Right cardiac atrium (tissue), 5 donors: Measurements from ENCODE around the gene CBLB. TPM values are rescaled to one million over a fixed set of nuclear protein-coding genes. Genes with fewer than 3 reads are reported as not detected.

Source experiments
- ATAC-seq, 2 donors: fragments of 200-7000 bp; cut with Tn5 transposase; one replicate each; pipeline versions ENCODE4 v1.8.0 to v1.9.1; 2020; ENCODE audit warnings: moderate library complexity in 2 of 2, mild to moderate bottlenecking in 1 of 2
- DNase-seq, 3 donors: peaks; one replicate each; pipeline ENCODE4 v3.0.0-alpha.2; 2020
- H3K27ac ChIP-seq: one replicate; pipeline ENCODE4 v1.5.1; 2013; ENCODE audit warnings: mild to moderate bottlenecking, low read length, control low read depth, moderate library complexity
- H3K27me3 ChIP-seq: one replicate; pipeline ENCODE4 v1.6.1; 2013; ENCODE audit not compliant: control insufficient read depth, insufficient read depth
- H3K4me1 ChIP-seq: one replicate; pipeline ENCODE4 v1.6.1; 2013; ENCODE audit warnings: low read length; ENCODE audit not compliant: control insufficient read depth, insufficient read depth
- H3K4me3 ChIP-seq: one replicate; pipeline ENCODE4 v1.5.1; 2013; ENCODE audit warnings: low read length, control low read depth
- H3K9me3 ChIP-seq: one replicate; pipeline ENCODE4 v1.6.1; 2013; ENCODE audit warnings: low read length; ENCODE audit not compliant: control insufficient read depth
- WGBS: extraction: QIAGEN DNeasy Blood & Tissue Kit; methylation state at CpG from one replicate; pipeline ENCODE4 v1.1.7; 2013; 5-methylcytosine and 5-hydroxymethylcytosine counted together
- intact Hi-C, 4 donors: fragments of 100-400 bp; cut with DNase I; formaldehyde crosslinking; loops; one replicate each; pipeline versions ENCODE4 v1.11.0 to v1.14.0; 2022 to 2023
- polyA plus RNA-seq: library from polyadenylated mRNA; stranded (reverse); fragments of 200-250 nt; gene quantifications from one replicate; pipeline ENCODE4 v1.2.3, GENCODE V29; 2013
- total RNA-seq, 4 donors: library from RNA; stranded (reverse); fragmentation: NEBNext Ultra II Directional; extraction: Animal tissue kit (Norgen Biotek cat#: 25700); gene quantifications; one replicate each; pipeline ENCODE4 v1.2.1, GENCODE V29; 2021
- donor health status: healthy with polysubstance abuse.
- donor health status: DM: no; HTN: yes; CAD: no.
- donor health status: DM: no; HTN: no; CAD: no.
- donor health status: DM: no; HTN: yes; CAD: no; lungs with severe emphysema.
- donor health status: DM: yes; HTN: yes; CAD: no.

CBLB gene
- total and polyA plus RNA-seq, 5 donors = 18.0 to 45.0 (median 43.0) TPM

DNA sequence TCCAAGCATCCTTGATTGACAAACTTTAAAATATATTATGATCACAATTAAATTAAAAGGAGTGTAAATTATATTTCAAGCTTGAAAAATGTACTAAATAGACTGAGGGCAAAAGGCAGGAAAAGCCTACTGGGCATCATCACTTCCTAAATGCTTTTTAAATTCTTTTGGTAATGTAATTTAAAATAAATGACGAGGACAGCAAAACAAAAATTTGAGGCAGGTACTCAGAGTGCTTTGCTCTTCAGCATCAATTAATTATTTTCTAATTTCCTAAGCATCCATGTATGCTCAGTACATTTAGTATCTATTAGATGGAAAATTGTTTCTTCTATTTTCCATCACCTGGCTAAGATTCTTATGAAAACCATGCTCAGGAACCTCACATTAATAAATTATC lies 5.2 kb downstream of the CBLB start:
- intact Hi-C loops = loop anchor here in 3 of 4 donors (10.0 kb wide), 3 partner anchors 149 to 179 kb away; no protein-coding TSS in a partner anchor
- H3K4me1 ChIP-seq = no peaks in the 10 kb centered on the region
- no peaks in the 10 kb centered on the region for H3K27me3 ChIP-seq
- H3K9me3 ChIP-seq = no peaks in the 10 kb centered on the region
- H3K27ac ChIP-seq = no peak overlapping the region
- DNase-seq (no peak), ATAC-seq (no peak)
- 84% methylated on average over 1 of the region's 1 CpG for WGBS
- H3K4me3 ChIP-seq = no peak overlapping the region

- Histone ChIP-seq H3K27ac (no peak overlapping the region), H3K4me1 (no peaks in the 10 kb centered on the region), H3K9me3 (no peaks in the 10 kb centered on the region), H3K4me3 (no peak overlapping the region), H3K27me3 (no peaks in the 10 kb centered on the region)
- no peak for ATAC-seq
- intact Hi-C loops = loop anchor here in 3 of 4 donors (10.0 kb wide), 3 partner anchors 147 to 177 kb away; no protein-coding TSS in a partner anchor
- DNase-seq = no peak
- 80% methylated on average over 3 of the region's 3 CpGs for WGBS
Observed at GRCh38 chr3:105862217-105862616, 6.6 kb downstream of the CBLB start.

DNA sequence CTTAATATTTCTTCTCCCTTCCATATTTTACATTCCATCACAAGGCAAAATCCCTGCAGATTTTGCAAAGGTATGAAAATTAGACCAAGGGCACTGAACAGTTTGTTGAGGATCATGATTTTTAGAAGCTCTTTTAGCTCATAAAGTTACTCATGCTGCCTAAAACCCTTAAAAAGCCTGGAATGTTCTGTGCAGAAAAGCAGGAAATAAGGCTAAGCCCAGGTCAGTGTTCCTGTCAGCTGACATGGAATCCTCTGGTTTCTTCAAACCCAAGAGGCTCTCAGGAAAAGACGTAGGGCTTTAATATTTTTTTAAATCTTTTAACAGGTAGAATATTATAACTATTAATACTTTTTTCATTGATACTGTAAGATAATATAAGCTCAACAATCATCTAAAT lies 8.2 kb downstream of the CBLB start:
- Histone ChIP-seq H3K27ac (no peak overlapping the region), H3K9me3 (no peaks in the 10 kb centered on the region), H3K4me3 (no peak overlapping the region), H3K27me3 (no peaks in the 10 kb centered on the region), H3K4me1 (no peaks in the 10 kb centered on the region)
- 32% methylated on average over 1 of the region's 1 CpG for WGBS
- ATAC-seq = peak; percentile 24 to 36
- no peak for DNase-seq
- intact Hi-C loops = loop anchor here in 3 of 4 donors (10.0 kb wide), 3 partner anchors 146 to 176 kb away; no protein-coding TSS in a partner anchor

DNA sequence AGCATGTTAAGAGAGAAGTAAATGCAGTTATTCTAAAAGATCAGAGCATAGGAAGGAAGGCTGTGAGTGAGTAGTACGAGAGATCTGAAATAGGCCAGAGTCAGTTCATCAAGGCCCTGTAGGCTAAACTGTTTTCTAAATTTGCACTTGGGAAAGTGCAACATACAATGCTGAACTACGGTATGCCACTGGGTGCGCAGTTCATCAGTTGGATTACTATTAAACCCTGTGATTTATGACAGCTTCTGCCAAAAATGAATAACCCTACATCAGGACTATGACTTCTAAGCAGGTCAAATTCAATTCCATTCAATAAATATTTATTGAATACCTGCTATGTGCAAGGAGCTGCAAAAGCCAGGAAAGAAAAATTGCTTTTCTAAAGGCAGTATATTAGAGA lies 10.8 kb downstream of the CBLB start:
- intact Hi-C loops = no loop called here
- no peak overlapping the region for H3K27ac ChIP-seq
- DNase-seq = no peak
- no peak overlapping the region for H3K4me3 ChIP-seq
- ATAC-seq = no peak
- H3K9me3 ChIP-seq = no peaks in the 10 kb centered on the region
- no peaks in the 10 kb centered on the region for H3K27me3 ChIP-seq
- 84% methylated on average over 3 of the region's 3 CpGs for WGBS
- no peaks in the 10 kb centered on the region for H3K4me1 ChIP-seq

GRCh38 chr3:105857601-105858000 lies 11.2 kb downstream of the CBLB start:
- intact Hi-C loops = no loop called here
- ATAC-seq = no peak
- no peaks in the 10 kb centered on the region for H3K4me1 ChIP-seq
- no peak for DNase-seq
- 95% methylated on average over 1 of the region's 1 CpG for WGBS
- no peaks in the 10 kb centered on the region for H3K9me3 ChIP-seq
- H3K27ac ChIP-seq = no peak overlapping the region
- no peaks in the 10 kb centered on the region for H3K27me3 ChIP-seq
- no peak overlapping the region for H3K4me3 ChIP-seq

GRCh38 chr3:105856605-105857004 lies 12.2 kb downstream of the CBLB start:
- H3K4me3 ChIP-seq = no peak overlapping the region
- H3K27ac ChIP-seq = no peak overlapping the region
- intact Hi-C loops = no loop called here
- H3K9me3 ChIP-seq = no peaks in the 10 kb centered on the region
- no peaks in the 10 kb centered on the region for H3K4me1 ChIP-seq
- 91% methylated on average over 2 of the region's 2 CpGs for WGBS
- H3K27me3 ChIP-seq = no peaks in the 10 kb centered on the region
- DNase-seq = no peak
- no peak for ATAC-seq

DNA sequence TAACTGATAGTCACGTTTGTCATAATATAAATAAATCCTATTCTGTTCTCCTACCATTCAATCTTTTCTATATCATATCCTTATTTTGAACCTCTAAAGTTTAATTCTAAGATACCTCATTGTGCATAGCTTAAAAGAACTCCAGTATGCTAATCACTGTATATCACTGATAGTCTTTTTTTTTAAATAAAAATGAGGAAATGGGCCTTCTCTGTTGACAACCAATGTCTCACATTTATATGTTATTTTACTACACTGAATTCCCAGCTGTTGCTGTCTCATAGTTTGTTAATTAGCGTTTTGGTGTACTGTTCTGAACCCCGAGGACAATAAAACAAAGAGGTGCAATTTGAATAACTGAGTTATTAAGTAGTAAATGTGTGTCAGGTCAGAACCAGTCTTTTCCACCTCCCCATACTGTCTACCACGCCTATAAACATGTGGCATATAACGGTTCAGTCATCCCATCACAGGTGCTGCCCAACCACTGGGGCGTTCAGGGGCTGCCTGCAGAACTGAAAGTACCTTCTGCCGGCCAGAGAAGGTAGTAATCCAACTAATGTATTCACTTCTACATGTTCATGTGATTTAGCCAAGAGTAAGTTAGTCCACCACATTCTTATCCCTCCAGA lies 14.9 kb downstream of the CBLB start:
- H3K27me3 ChIP-seq = no peaks in the 10 kb centered on the region
- no peaks in the 10 kb centered on the region for H3K9me3 ChIP-seq
- WGBS = 92% methylated on average over 7 of the region's 7 CpGs
- no peaks in the 10 kb centered on the region for H3K4me1 ChIP-seq
- intact Hi-C loops = no loop called here
- H3K4me3 ChIP-seq = no peak overlapping the region
- H3K27ac ChIP-seq = no peak overlapping the region
- no peak for DNase-seq
- no peak for ATAC-seq

DNA sequence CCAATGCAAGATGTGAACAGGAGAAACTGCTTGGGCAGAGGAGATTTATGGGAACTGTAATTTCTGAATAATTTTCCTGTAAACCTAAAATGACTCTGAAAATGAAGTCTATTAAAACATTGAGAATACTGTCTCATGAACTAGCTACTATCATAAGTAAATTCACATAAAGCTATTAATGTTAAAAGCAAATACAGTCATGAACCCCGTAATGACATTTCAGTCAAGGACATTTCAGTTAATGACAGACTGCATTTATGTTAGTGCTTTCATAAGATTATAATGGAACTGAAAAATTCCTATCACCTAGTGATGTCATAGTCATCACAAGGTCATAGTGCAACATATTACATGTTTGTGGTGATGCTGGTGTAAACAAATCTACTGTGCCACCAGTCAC lies 17.2 kb downstream of the CBLB start:
- ATAC-seq (no peak), DNase-seq (no peak)
- Histone ChIP-seq H3K27me3 (no peaks in the 10 kb centered on the region), H3K4me3 (no peak overlapping the region), H3K4me1 (peaks cover 2% of the 10 kb centered on the region), H3K27ac (no peak overlapping the region), H3K9me3 (no peaks in the 10 kb centered on the region)
- intact Hi-C loops = no loop called here
- 96% methylated on average over 1 of the region's 1 CpG for WGBS

DNA sequence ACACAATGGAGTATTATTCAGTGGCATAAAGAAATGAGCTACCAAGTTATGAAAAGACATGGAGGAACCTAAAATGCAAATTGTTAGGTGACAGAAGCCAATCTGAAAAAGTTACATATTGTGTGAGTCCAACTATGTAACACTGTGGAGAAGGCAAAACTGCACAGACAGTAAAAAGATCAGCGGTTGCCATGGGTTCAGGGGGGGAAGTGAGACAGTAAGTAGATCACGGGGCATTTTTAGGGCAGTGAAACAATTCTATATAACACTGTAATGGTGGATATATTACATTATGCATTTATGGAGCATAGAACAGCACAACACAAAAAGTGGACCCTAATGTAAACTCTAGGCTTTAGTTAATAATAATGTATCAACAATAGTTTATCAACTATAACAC lies 17.6 kb downstream of the CBLB start:
- Histone ChIP-seq H3K27ac (no peak overlapping the region), H3K4me1 (peaks cover 2% of the 10 kb centered on the region), H3K4me3 (no peak overlapping the region), H3K27me3 (no peaks in the 10 kb centered on the region), H3K9me3 (no peaks in the 10 kb centered on the region)
- DNase-seq = no peak
- WGBS = 98% methylated on average over 2 of the region's 2 CpGs
- ATAC-seq = no peak
- intact Hi-C loops = no loop called here

DNA sequence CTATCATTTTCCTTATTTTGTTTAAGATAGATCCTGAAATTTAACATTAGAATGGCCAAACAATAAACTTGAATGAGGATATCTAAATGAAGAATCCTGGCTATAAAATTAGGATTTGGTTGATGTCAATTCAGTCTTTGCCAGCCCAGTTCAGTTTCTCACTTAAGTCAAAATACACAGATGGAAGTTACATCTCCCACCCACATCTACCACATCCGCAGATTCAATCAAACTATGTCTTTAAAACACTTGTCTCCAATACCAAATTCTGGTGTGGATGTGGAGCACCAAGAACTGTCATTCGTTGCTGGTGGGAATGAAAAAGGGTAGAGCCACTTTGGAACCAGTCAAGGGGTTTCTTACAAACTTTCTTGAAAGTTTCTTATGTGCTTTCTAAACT lies 18.2 kb downstream of the CBLB start:
- 93% methylated on average over 2 of the region's 2 CpGs for WGBS
- no peak for ATAC-seq
- peaks cover 2% of the 10 kb centered on the region for H3K4me1 ChIP-seq
- H3K27ac ChIP-seq = no peak overlapping the region
- no peaks in the 10 kb centered on the region for H3K9me3 ChIP-seq
- H3K27me3 ChIP-seq = no peaks in the 10 kb centered on the region
- intact Hi-C loops = no loop called here
- no peak overlapping the region for H3K4me3 ChIP-seq
- no peak for DNase-seq

- Histone ChIP-seq H3K27me3 (no peaks in the 10 kb centered on the region), H3K9me3 (no peaks in the 10 kb centered on the region), H3K4me1 (peaks cover 2% of the 10 kb centered on the region), H3K27ac (no peak overlapping the region), H3K4me3 (no peak overlapping the region)
- 95% methylated on average over 3 of the region's 3 CpGs for WGBS
- DNase-seq (no peak), ATAC-seq (no peak)
- intact Hi-C loops = no loop called here
Observed at GRCh38 chr3:105848821-105849220, 20.0 kb downstream of the CBLB start.

GRCh38 chr3:105847865-105848264 lies 20.9 kb downstream of the CBLB start:
- DNase-seq (no peak), ATAC-seq (no peak)
- 87% methylated on average over 2 of the region's 2 CpGs for WGBS
- Histone ChIP-seq H3K4me1 (peaks cover 2% of the 10 kb centered on the region), H3K4me3 (no peak overlapping the region), H3K27me3 (no peaks in the 10 kb centered on the region), H3K27ac (no peak overlapping the region), H3K9me3 (no peaks in the 10 kb centered on the region)
- intact Hi-C loops = no loop called here
